K562 (cell line): Measurements from ENCODE around the gene ARHGAP26. TPM values are rescaled to one million over a fixed set of nuclear protein-coding genes. Genes with fewer than 3 reads are reported as not detected.

ENCODE experiments used
- BRD9 ChIP-seq: fragments of 450-650 bp; IDR thresholded peaks from 2 replicates; pipeline ENCODE4 v1.6.1; 2018; ENCODE audit warnings: low read depth; ENCODE audit not compliant: partially characterized antibody
- CHD7 ChIP-seq: fragments of 200-600 bp; sonication (generic); IDR thresholded peaks from one replicate; pipeline ENCODE4 v1.6.1; 2012; ENCODE audit warnings: mild to moderate bottlenecking, low read depth, low read length, inconsistent platforms
- ESRRA ChIP-seq: fragments of 450-650 bp; IDR thresholded peaks from 2 replicates; pipeline ENCODE4 v1.6.1; 2014; ENCODE audit warnings: low read depth, mild to moderate bottlenecking, moderate library complexity, borderline replicate concordance
- HDAC2 ChIP-seq: fragments of 450-650 bp; IDR thresholded peaks from 2 replicates; pipeline ENCODE4 v1.6.1; 2016; ENCODE audit warnings: mild to moderate bottlenecking
- HMGXB4 ChIP-seq: sonication (generic); formaldehyde crosslinking; IDR thresholded peaks from 2 replicates; pipeline ENCODE4 v1.8.1; 2023; ENCODE audit warnings: mild to moderate bottlenecking, missing genetic modification reagents
- MTA1 ChIP-seq: fragments of 450-650 bp; IDR thresholded peaks from 2 replicates; pipeline ENCODE4 v1.6.1; 2017; ENCODE audit warnings: borderline replicate concordance
- POLR2AphosphoS2 ChIP-seq: IDR thresholded peaks from 2 replicates; pipeline ENCODE4 v1.6.1; 2012; ENCODE audit warnings: low read length, improper control_type of control experiment
- PYGO2 ChIP-seq: fragments of 450-650 bp; IDR thresholded peaks from 2 replicates; pipeline ENCODE4 v1.6.1; 2016; ENCODE audit warnings: mild to moderate bottlenecking, missing genetic modification characterization, moderate library complexity, missing compliant biosample characterization
- RAD21 ChIP-seq, 2 experiments: fragments of 250-450 bp in 1 of 2; fragments of 450-650 bp in 1 of 2; sonication (Bioruptor Pico) in 1 of 2; formaldehyde crosslinking in 1 of 2; IDR thresholded peaks in 1 of 2; conservative IDR thresholded peaks in 1 of 2; 2 replicates each; pipeline versions ENCODE4 v1.4.0 to v1.8.0; 2020 to 2022; ENCODE audit warnings: mild to moderate bottlenecking in 2 of 2, moderate library complexity in 1 of 2
- SIRT6 ChIP-seq: IDR thresholded peaks from one replicate; pipeline ENCODE4 v1.6.1; 2012; ENCODE audit warnings: low read depth, mild to moderate bottlenecking, control low read depth, inconsistent platforms, low read length, moderate library complexity
- TAF9B ChIP-seq: fragments of 450-650 bp; IDR thresholded peaks from 2 replicates; pipeline ENCODE4 v1.6.1; 2018; ENCODE audit warnings: mild to moderate bottlenecking; ENCODE audit not compliant: partially characterized antibody
- ZNF639 ChIP-seq, 2 experiments: fragments of 200-800 bp in 1 of 2; sonication (Bioruptor generic) in 1 of 2; sonication (generic) in 1 of 2; formaldehyde crosslinking in 1 of 2; IDR thresholded peaks in 1 of 2; conservative IDR thresholded peaks in 1 of 2; 2 replicates each; pipeline versions ENCODE4 v1.5.0 to v1.6.1; 2016 to 2020; ENCODE audit warnings: missing compliant biosample characterization in 1 of 2, missing genetic modification characterization in 1 of 2, missing genetic modification reagents in 1 of 2
- polyA plus RNA-seq, 8 experiments: library from polyadenylated mRNA; depleted of rRNA in 4 of 8; stranded (reverse) in 5 of 8; unstranded in 3 of 8; fragments of >200 nt; fragmentation: Nextera tagmentation in 2 of 8; fragmentation: Illumina TruSeq in 1 of 8; extraction: Ambion mirVana in 2 of 8; extraction: Trizol in 1 of 8; gene quantifications; 2 replicates each; pipeline versions ENCODE4 v1.2.1 to v1.2.3, GENCODE V29; 2011 to 2014; ENCODE audit warnings: inconsistent platforms in 1 of 8, missing spikeins in 1 of 8
- total RNA-seq, 7 experiments: library from RNA; depleted of rRNA in 6 of 7; stranded (reverse); fragments of >200 nt in 6 of 7; fragmentation: Illumina TruSeq in 2 of 7; extraction: Trizol in 2 of 7; gene quantifications; 2 replicates each; pipeline versions ENCODE4 v1.2.1 to v1.2.3, GENCODE V29; 2011 to 2021; ENCODE audit warnings: low replicate concordance in 1 of 7

The ARHGAP26 gene
- total and polyA plus RNA-seq, 9 of the 15 experiments (the other 6 are each of a cell fraction or from before 2014, with no cell fraction given) = 0.13 to 1.1 (median 0.55) TPM

GRCh38 chr5:143244000-143244736 lies 474.0 kb downstream of the ARHGAP26 start (continued):
- TF ChIP-seq TAF9B = no peak
- no peak for TF ChIP-seq HDAC2
- TF ChIP-seq SIRT6 = no peak
- no peak for TF ChIP-seq RAD21 (CRISPR knock-in tag; conservative IDR thresholded peaks at IDR 0.05 in 1 of 2, IDR thresholded peaks at IDR 0.05 in 1 of 2)
- TF ChIP-seq PYGO2 (tag) = no peak
- TF ChIP-seq HMGXB4 (CRISPR knock-in tag) = no peak
- TF ChIP-seq MTA1 = no peak
- no peak for TF ChIP-seq CHD7
- no peak for TF ChIP-seq POLR2AphosphoS2
- no peak for TF ChIP-seq ESRRA
- peak in 1 of 2 experiments; percentile 30; a peak in 1 of 4 replicates for TF ChIP-seq ZNF639 (CRISPR knock-in tag; conservative IDR thresholded peaks at IDR 0.05 in 1 of 2, IDR thresholded peaks at IDR 0.05 in 1 of 2)
- no peak for TF ChIP-seq BRD9
